ENCODE data around the gene ELFN1.

GRCh38 chr7:1679326-1679965, 9.4 kb downstream of the ELFN1 start:
- TF ChIP-seq EP300 (IDR thresholded peaks at IDR 0.05), result no peak
- TF ChIP-seq, protein P1, sequence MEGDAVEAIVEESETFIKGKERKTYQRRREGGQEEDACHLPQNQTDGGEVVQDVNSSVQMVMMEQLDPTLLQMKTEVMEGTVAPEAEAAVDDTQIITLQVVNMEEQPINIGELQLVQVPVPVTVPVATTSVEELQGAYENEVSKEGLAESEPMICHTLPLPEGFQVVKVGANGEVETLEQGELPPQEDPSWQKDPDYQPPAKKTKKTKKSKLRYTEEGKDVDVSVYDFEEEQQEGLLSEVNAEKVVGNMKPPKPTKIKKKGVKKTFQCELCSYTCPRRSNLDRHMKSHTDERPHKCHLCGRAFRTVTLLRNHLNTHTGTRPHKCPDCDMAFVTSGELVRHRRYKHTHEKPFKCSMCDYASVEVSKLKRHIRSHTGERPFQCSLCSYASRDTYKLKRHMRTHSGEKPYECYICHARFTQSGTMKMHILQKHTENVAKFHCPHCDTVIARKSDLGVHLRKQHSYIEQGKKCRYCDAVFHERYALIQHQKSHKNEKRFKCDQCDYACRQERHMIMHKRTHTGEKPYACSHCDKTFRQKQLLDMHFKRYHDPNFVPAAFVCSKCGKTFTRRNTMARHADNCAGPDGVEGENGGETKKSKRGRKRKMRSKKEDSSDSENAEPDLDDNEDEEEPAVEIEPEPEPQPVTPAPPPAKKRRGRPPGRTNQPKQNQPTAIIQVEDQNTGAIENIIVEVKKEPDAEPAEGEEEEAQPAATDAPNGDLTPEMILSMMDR (IDR thresholded peaks at IDR 0.05), result no peak
